ENCODE data around the gene ABCD3.
A peak's percentile ranks its signal among the peaks of the same experiment; 100 is the strongest.

- TF ChIP-seq POLR2AphosphoS5 (IDR thresholded peaks at IDR 0.05) (peak; percentile 85), CTCF (IDR thresholded peaks at IDR 0.05; ENCODE audit: poor library complexity, severe bottlenecking) (peak; percentile 26)
- TF ChIP-seq, protein P1, sequence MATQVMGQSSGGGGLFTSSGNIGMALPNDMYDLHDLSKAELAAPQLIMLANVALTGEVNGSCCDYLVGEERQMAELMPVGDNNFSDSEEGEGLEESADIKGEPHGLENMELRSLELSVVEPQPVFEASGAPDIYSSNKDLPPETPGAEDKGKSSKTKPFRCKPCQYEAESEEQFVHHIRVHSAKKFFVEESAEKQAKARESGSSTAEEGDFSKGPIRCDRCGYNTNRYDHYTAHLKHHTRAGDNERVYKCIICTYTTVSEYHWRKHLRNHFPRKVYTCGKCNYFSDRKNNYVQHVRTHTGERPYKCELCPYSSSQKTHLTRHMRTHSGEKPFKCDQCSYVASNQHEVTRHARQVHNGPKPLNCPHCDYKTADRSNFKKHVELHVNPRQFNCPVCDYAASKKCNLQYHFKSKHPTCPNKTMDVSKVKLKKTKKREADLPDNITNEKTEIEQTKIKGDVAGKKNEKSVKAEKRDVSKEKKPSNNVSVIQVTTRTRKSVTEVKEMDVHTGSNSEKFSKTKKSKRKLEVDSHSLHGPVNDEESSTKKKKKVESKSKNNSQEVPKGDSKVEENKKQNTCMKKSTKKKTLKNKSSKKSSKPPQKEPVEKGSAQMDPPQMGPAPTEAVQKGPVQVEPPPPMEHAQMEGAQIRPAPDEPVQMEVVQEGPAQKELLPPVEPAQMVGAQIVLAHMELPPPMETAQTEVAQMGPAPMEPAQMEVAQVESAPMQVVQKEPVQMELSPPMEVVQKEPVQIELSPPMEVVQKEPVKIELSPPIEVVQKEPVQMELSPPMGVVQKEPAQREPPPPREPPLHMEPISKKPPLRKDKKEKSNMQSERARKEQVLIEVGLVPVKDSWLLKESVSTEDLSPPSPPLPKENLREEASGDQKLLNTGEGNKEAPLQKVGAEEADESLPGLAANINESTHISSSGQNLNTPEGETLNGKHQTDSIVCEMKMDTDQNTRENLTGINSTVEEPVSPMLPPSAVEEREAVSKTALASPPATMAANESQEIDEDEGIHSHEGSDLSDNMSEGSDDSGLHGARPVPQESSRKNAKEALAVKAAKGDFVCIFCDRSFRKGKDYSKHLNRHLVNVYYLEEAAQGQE (IDR thresholded peaks at IDR 0.05; ENCODE audit: borderline replicate concordance), result peak; percentile 86
These were observed at the start of gene ABCD3 for GRCh38 chr1:94417978-94418663.
